RWPE2 (cell line): ENCODE results near the gene MED9.

Experiments
- ATAC-seq: fragments of 200-7000 bp; cut with Tn5 transposase; 3 replicates; pipeline ENCODE4 v1.9.1; 2021; ENCODE audit warnings: low read depth
- DNase-seq: peaks from one replicate; pipeline ENCODE4 v3.0.0-alpha.2; 2020; ENCODE audit warnings: low spot score
- H3K27ac ChIP-seq: fragments of 450-650 bp; 2 replicates; pipeline ENCODE4 v1.5.1; 2017; ENCODE audit warnings: mild to moderate bottlenecking; ENCODE audit not compliant: poor library complexity, severe bottlenecking
- H3K27me3 ChIP-seq: fragments of 250-450 bp; sonication (Bioruptor Pico); 2 replicates; pipeline ENCODE4 v1.5.1; 2021; ENCODE audit warnings: mild to moderate bottlenecking, moderate library complexity; ENCODE audit not compliant: insufficient read depth, poor library complexity, severe bottlenecking
- H3K36me3 ChIP-seq: fragments of 250-450 bp; sonication (Bioruptor Pico); 2 replicates; pipeline ENCODE4 v1.5.1; 2020; ENCODE audit warnings: low read depth, mild to moderate bottlenecking, moderate library complexity
- H3K4me1 ChIP-seq: fragments of 250-450 bp; sonication (Bioruptor Pico); 2 replicates; pipeline ENCODE4 v1.5.1; 2021; ENCODE audit warnings: mild to moderate bottlenecking, moderate library complexity; ENCODE audit not compliant: insufficient read depth, poor library complexity, severe bottlenecking
- H3K4me3 ChIP-seq: fragments of 250-450 bp; sonication (Bioruptor Pico); 2 replicates; pipeline ENCODE4 v1.5.1; 2021; ENCODE audit warnings: mild to moderate bottlenecking, moderate library complexity; ENCODE audit not compliant: severe bottlenecking
- H3K9me3 ChIP-seq: fragments of 250-450 bp; sonication (Bioruptor Pico); 2 replicates; pipeline ENCODE4 v1.5.1; 2021; ENCODE audit warnings: mild to moderate bottlenecking, moderate library complexity; ENCODE audit not compliant: severe bottlenecking
- CTCF ChIP-seq: fragments of 450-650 bp; IDR thresholded peaks from one replicate; pipeline ENCODE4 v1.5.1; 2017; ENCODE audit warnings: mild to moderate bottlenecking, moderate library complexity; ENCODE audit not compliant: poor library complexity, severe bottlenecking

MED9 gene

DNA sequence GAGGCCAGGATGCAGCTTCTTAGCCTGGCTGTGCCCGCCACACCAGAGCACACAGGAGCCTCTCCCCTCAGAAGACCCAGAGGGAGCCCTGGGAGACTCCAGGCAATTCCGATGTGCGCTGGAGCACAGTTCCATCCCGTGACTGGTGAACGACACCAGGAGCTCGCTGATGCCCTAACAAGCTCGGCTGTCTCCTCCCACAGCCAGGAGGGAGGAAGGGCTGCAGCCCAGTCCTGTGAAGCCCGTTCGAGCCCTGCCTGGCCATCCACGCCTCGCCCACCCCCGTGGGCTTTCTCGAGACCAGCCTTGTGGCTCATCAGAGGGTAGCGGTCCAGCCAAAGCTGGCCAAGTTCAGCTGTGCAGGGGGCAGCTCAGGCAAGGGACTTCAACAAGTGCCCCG is 41.2 kb downstream of the MED9 start:
- no peak for DNase-seq
- no peaks in the 10 kb centered on the region for H3K4me1 ChIP-seq

DNA sequence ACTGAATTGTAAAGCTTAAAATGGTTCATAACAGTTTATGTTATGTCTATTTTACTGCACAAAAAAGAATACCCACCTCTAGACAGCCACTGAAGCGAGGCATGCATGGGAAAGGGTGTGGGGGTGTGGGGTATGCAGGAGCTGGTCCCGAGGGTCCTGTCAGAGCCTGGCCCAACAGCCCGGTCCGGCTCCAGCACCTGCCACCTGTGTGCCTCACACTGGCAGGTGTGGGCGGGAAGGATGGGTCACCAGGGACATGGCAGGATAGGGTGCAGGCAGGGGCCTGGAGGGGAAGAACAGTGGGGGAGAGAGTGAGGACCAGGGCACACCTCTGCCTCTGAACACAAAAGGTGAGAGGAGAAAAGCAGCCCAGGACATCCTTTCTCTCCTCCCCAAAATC is 42.2 kb downstream of the MED9 start:
- no peaks in the 10 kb centered on the region for H3K27me3 ChIP-seq
- no peak overlapping the region for H3K27ac ChIP-seq
- H3K9me3 ChIP-seq: no peaks in the 10 kb centered on the region
- H3K4me1 ChIP-seq: no peaks in the 10 kb centered on the region
- no peaks in the 10 kb centered on the region for H3K36me3 ChIP-seq
- no peak for TF ChIP-seq CTCF
- no peak overlapping the region for H3K4me3 ChIP-seq
- DNase-seq (no peak), ATAC-seq (no peak)

More for the DNA sequence above, 41.2 kb downstream of the MED9 start:
- Histone ChIP-seq H3K27me3 (no peaks in the 10 kb centered on the region), H3K27ac (no peak overlapping the region), H3K36me3 (no peaks in the 10 kb centered on the region), H3K4me3 (no peak overlapping the region), H3K9me3 (no peaks in the 10 kb centered on the region)
- no peak for ATAC-seq
- no peak for TF ChIP-seq CTCF

- no peak for TF ChIP-seq CTCF
- Histone ChIP-seq H3K36me3 (no peaks in the 10 kb centered on the region), H3K4me1 (no peaks in the 10 kb centered on the region), H3K9me3 (no peaks in the 10 kb centered on the region), H3K27ac (no peak overlapping the region), H3K4me3 (no peak overlapping the region), H3K27me3 (no peaks in the 10 kb centered on the region)
- ATAC-seq (no peak), DNase-seq (no peak)
These were observed 43.1 kb downstream of the MED9 start for GRCh38 chr17:17519886-17520285.

GRCh38 chr17:17520599-17521232 is 43.9 kb downstream of the MED9 start:
- H3K27ac ChIP-seq: no peak overlapping the region
- no peaks in the 10 kb centered on the region for H3K9me3 ChIP-seq
- no peak overlapping the region for H3K4me3 ChIP-seq
- TF ChIP-seq CTCF: no peak
- DNase-seq: no peak
- no peaks in the 10 kb centered on the region for H3K36me3 ChIP-seq
- no peak for ATAC-seq
- no peaks in the 10 kb centered on the region for H3K4me1 ChIP-seq
- no peaks in the 10 kb centered on the region for H3K27me3 ChIP-seq

- Histone ChIP-seq H3K36me3 (no peaks in the 10 kb centered on the region), H3K4me1 (no peaks in the 10 kb centered on the region), H3K27ac (no peak overlapping the region), H3K4me3 (no peak overlapping the region), H3K27me3 (no peaks in the 10 kb centered on the region), H3K9me3 (no peaks in the 10 kb centered on the region)
- DNase-seq (no peak), ATAC-seq (no peak)
- no peak for TF ChIP-seq CTCF
These were observed 46.4 kb downstream of the MED9 start for GRCh38 chr17:17523001-17523730.
